Activated naive CD8-positive, alpha-beta T cell treated with anti-CD3 and anti-CD28 coated beads for 36 hours (primary cell): ENCODE data around the gene SYCP3. TPM values are rescaled to one million over a fixed set of nuclear protein-coding genes. Genes with fewer than 3 reads are reported as not detected.

Experiments used
- DNase-seq: peaks from one replicate; pipeline ENCODE4 v3.0.0; 2021
- H3K27ac Mint-ChIP-seq: one replicate; pipeline ENCODE4 v1.8.0; 2022; ENCODE audit warnings: mild to moderate bottlenecking, moderate library complexity, mixed read lengths
- H3K27me3 Mint-ChIP-seq: one replicate; pipeline ENCODE4 v1.8.0; 2022; ENCODE audit warnings: mild to moderate bottlenecking, mixed read lengths
- H3K36me3 Mint-ChIP-seq: one replicate; pipeline ENCODE4 v1.8.0; 2021; ENCODE audit warnings: mild to moderate bottlenecking, mixed read lengths
- H3K4me1 Mint-ChIP-seq: one replicate; pipeline ENCODE4 v1.8.0; 2021; ENCODE audit warnings: mixed read lengths
- H3K4me3 Mint-ChIP-seq: one replicate; pipeline ENCODE4 v1.8.0; 2022; ENCODE audit warnings: mild to moderate bottlenecking, moderate library complexity, mixed read lengths
- H3K9me3 Mint-ChIP-seq: one replicate; pipeline ENCODE4 v1.8.0; 2022; ENCODE audit warnings: mixed read lengths
- total RNA-seq, 2 experiments: library from RNA; stranded (reverse); gene quantifications; one replicate each; pipeline ENCODE4 v1.2.3, GENCODE V29; 2021

Gene SYCP3
- total RNA-seq, 2 experiments from 2014 or later = 0.21 to 0.22 TPM

GRCh38 chr12:101713059-101713682, 26.1 kb downstream of the SYCP3 start:
- DNase-seq = no peak
- Mint-ChIP-seq H3K4me3 (no peak overlapping the region), H3K27me3 (no peaks in the 10 kb centered on the region), H3K4me1 (peaks cover 14% of the 10 kb centered on the region), H3K9me3 (no peaks in the 10 kb centered on the region), H3K36me3 (peaks cover 7% of the 10 kb centered on the region), H3K27ac (no peak overlapping the region)

DNA sequence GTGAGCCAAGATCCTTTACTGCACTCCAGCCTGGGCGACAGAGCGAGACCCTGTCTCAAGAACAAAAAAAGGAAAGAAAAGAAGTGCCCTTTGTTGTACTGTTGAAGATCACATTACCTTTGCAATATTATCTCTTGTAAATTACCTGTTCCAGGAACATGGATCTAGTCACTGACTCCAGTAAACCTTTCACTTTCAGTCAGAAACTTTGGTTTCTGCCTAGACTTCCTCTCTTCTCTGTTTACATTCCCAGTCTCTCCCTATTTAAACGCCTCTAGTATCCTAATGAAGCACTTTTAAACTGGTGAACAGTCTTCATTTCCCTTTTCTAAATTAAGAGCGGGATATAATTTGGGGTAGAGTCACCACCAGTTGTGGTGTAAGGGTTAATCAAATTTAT, 29.0 kb downstream of the SYCP3 start:
- H3K9me3 Mint-ChIP-seq = no peaks in the 10 kb centered on the region
- no peak overlapping the region for H3K4me3 Mint-ChIP-seq
- no peak overlapping the region for H3K27ac Mint-ChIP-seq
- peaks cover 7% of the 10 kb centered on the region for H3K36me3 Mint-ChIP-seq
- no peaks in the 10 kb centered on the region for H3K27me3 Mint-ChIP-seq
- no peak for DNase-seq
- H3K4me1 Mint-ChIP-seq = peaks cover 18% of the 10 kb centered on the region

- Mint-ChIP-seq H3K36me3 (peaks cover 7% of the 10 kb centered on the region), H3K27ac (no peak overlapping the region), H3K27me3 (no peaks in the 10 kb centered on the region), H3K4me3 (no peak overlapping the region), H3K9me3 (no peaks in the 10 kb centered on the region), H3K4me1 (peaks cover 19% of the 10 kb centered on the region)
- no peak for DNase-seq
Observed at GRCh38 chr12:101707131-101707782, 32.0 kb downstream of the SYCP3 start.

- H3K27ac Mint-ChIP-seq = no peak overlapping the region
- H3K4me1 Mint-ChIP-seq = peaks cover 20% of the 10 kb centered on the region
- DNase-seq = no peak
- H3K4me3 Mint-ChIP-seq = no peak overlapping the region
- H3K27me3 Mint-ChIP-seq = no peaks in the 10 kb centered on the region
- peaks cover 7% of the 10 kb centered on the region for H3K36me3 Mint-ChIP-seq
- no peaks in the 10 kb centered on the region for H3K9me3 Mint-ChIP-seq
Observed at GRCh38 chr12:101706403-101706802, 32.9 kb downstream of the SYCP3 start.

GRCh38 chr12:101703487-101703886, 35.8 kb downstream of the SYCP3 start:
- Mint-ChIP-seq H3K4me1 (peaks cover 35% of the 10 kb centered on the region), H3K27me3 (no peaks in the 10 kb centered on the region), H3K9me3 (no peaks in the 10 kb centered on the region)

GRCh38 chr12:101700299-101700820, 38.9 kb downstream of the SYCP3 start:
- no peak for DNase-seq
- no peaks in the 10 kb centered on the region for H3K9me3 Mint-ChIP-seq
- H3K27me3 Mint-ChIP-seq = no peaks in the 10 kb centered on the region
- no peak overlapping the region for H3K4me3 Mint-ChIP-seq
- peaks cover 44% of the 10 kb centered on the region for H3K4me1 Mint-ChIP-seq
- no peak overlapping the region for H3K27ac Mint-ChIP-seq
- peaks cover 2% of the 10 kb centered on the region for H3K36me3 Mint-ChIP-seq

More at GRCh38 chr12:101703487-101703886, 35.8 kb downstream of the SYCP3 start:
- Mint-ChIP-seq H3K36me3 (peaks cover 2% of the 10 kb centered on the region), H3K27ac (no peak overlapping the region), H3K4me3 (no peak overlapping the region)
- no peak for DNase-seq

GRCh38 chr12:101698800-101699347, 40.4 kb downstream of the SYCP3 start:
- H3K4me1 Mint-ChIP-seq = peaks cover 44% of the 10 kb centered on the region
- H3K36me3 Mint-ChIP-seq = peaks cover 2% of the 10 kb centered on the region
- no peaks in the 10 kb centered on the region for H3K27me3 Mint-ChIP-seq
- DNase-seq = peak; percentile 3
- H3K27ac Mint-ChIP-seq = no peak overlapping the region
- no peaks in the 10 kb centered on the region for H3K9me3 Mint-ChIP-seq
- H3K4me3 Mint-ChIP-seq = peak overlapping the region; percentile 83

- H3K4me3 Mint-ChIP-seq = peak overlapping the region; percentile 83
- H3K27ac Mint-ChIP-seq = peak overlapping the region; percentile 72
- no peaks in the 10 kb centered on the region for H3K27me3 Mint-ChIP-seq
- DNase-seq = peak; percentile 32
- H3K9me3 Mint-ChIP-seq = no peaks in the 10 kb centered on the region
- H3K36me3 Mint-ChIP-seq = peaks cover 2% of the 10 kb centered on the region
- peaks cover 44% of the 10 kb centered on the region for H3K4me1 Mint-ChIP-seq
Observed at GRCh38 chr12:101697930-101698799, 41.1 kb downstream of the SYCP3 start.

GRCh38 chr12:101697197-101697929, 41.9 kb downstream of the SYCP3 start, which contains the start of gene CHPT1:
Gene CHPT1, plus strand, starts transcription at chr12:101697640. Its CDS starts 222 bp downstream, at chr12:101697862.
- Mint-ChIP-seq H3K4me1 (peaks cover 39% of the 10 kb centered on the region), H3K36me3 (peaks cover 2% of the 10 kb centered on the region), H3K9me3 (no peaks in the 10 kb centered on the region), H3K4me3 (peak within 1 kb of the TSS; percentile 89), H3K27me3 (no peaks in the 10 kb centered on the region), H3K27ac (peak within 1 kb of the TSS; percentile 85)
- DNase-seq = peak; percentile 70

DNA sequence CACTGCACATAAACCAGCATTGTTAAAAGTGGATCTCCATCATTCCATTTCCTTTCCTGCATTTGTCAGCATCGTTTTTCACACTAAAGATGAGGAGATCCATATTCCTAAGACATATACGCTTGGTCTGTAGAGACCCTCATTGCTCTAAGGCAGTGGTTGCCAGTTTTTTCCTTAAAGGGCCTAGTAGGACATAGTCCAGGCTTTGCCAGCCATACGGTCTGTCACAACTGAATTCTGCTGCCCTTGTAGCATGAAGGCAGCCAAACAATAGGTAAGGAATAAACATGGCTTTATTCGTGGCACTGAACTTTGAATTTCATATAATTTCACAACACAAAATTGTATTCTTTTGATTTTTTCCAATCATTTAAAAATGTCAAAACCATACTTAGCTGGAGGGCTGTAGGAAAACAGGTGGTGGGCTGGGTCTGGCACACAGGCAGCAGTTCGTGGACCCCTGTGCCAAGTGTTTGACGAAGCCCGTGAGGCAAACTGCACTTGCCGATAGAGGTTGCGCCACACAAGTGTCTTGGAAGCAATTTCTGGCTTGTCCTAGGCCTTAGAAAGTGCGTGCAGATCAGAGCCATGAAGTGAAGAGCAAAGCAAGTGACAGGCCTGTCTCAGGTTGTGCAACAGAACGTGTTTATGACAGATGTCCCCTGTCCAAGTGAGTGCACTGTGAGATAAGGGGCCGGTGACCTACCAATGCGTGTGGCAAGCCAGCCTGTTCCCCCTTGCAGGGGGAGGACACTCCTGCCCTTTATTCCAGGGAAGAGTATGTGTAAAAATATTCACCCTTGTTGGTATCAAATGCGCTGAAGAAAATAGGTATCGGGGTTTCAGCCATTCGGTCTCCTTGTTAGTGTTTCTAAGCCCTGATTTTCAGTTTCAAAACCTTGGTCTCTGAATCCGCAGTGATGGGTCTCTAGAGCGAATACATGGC, 42.7 kb downstream of the SYCP3 start:
- Mint-ChIP-seq H3K4me3 (peak overlapping the region; percentile 89), H3K36me3 (peaks cover 2% of the 10 kb centered on the region), H3K9me3 (no peaks in the 10 kb centered on the region), H3K27ac (peak overlapping the region; percentile 85), H3K4me1 (peaks cover 39% of the 10 kb centered on the region), H3K27me3 (no peaks in the 10 kb centered on the region)
- DNase-seq = peak; percentile 2

DNA sequence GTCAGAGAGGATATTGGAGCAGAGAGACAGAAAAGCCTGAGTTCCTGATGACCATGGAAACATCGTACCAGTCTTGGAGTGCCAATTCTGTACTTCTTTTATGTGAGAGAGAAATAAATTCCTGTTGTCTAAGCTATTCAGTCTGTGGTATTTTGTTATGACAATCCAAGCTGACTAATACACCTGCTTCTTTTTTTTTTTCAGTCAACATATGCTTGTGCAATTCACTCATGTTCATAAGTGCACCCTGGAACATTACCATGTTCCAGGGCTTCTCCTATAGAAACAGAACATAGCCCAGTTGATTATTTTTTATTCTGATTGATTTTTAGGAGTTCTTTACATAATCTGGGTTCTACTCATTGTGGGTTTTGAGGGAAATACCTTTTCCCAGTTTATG, 43.6 kb downstream of the SYCP3 start:
- no peaks in the 10 kb centered on the region for H3K9me3 Mint-ChIP-seq
- DNase-seq = no peak
- H3K4me3 Mint-ChIP-seq = no peak overlapping the region
- peaks cover 33% of the 10 kb centered on the region for H3K4me1 Mint-ChIP-seq
- no peak overlapping the region for H3K27ac Mint-ChIP-seq
- H3K27me3 Mint-ChIP-seq = no peaks in the 10 kb centered on the region
- peaks cover 2% of the 10 kb centered on the region for H3K36me3 Mint-ChIP-seq

DNA sequence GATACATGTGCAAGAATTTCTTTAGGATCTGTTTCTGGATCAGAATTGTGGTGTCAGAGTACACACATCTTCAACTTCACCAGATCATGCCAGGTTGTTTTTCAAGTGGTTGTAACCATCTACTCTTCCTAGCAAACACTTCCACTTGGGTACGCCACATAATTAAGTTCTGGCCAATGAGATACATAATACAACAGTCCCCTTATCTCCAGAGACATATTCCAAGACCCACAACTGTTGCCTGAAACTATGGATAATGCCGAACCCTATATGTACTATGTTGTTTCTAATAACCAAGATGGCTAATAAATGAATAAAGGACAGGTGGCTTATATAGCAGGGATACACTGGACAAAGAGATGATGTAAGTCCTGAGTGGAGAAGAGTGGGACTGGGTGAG, 44.3 kb downstream of the SYCP3 start:
- Mint-ChIP-seq H3K4me1 (peaks cover 27% of the 10 kb centered on the region), H3K27me3 (no peaks in the 10 kb centered on the region), H3K4me3 (no peak overlapping the region), H3K9me3 (no peaks in the 10 kb centered on the region), H3K27ac (no peak overlapping the region), H3K36me3 (peaks cover 2% of the 10 kb centered on the region)
- DNase-seq = no peak

- DNase-seq = no peak
- H3K27me3 Mint-ChIP-seq = no peaks in the 10 kb centered on the region
- no peak overlapping the region for H3K27ac Mint-ChIP-seq
Observed at GRCh38 chr12:101694297-101694848, 44.9 kb downstream of the SYCP3 start.

More at GRCh38 chr12:101694297-101694848, 44.9 kb downstream of the SYCP3 start:
- Mint-ChIP-seq H3K4me3 (no peak overlapping the region), H3K4me1 (peaks cover 21% of the 10 kb centered on the region), H3K36me3 (peaks cover 2% of the 10 kb centered on the region), H3K9me3 (no peaks in the 10 kb centered on the region)
